SK-N-SH (cell line): Measurements from ENCODE around the gene USP1. TPM values are rescaled to one million over a fixed set of nuclear protein-coding genes. Genes with fewer than 3 reads are reported as not detected.
A peak's percentile ranks its signal among the peaks of the same experiment; 100 is the strongest.

Source experiments
- CTCF ChIA-PET: fragments of 300-600, 350-600 bp; formaldehyde crosslinking; extraction: SDS; loops from one replicate; lab custom pipeline; 2021; lab: Yijun Ruan, JAX
- POLR2A ChIA-PET: fragments of 350-600 bp; sonication (Branson Sonifier 250); formaldehyde crosslinking; extraction: SDS; loops from one replicate; lab custom pipeline; 2020; ENCODE audit warnings: antibody characterized with exemption, inconsistent platforms; lab: Yijun Ruan, JAX
- DNase-seq: peaks from one replicate; pipeline ENCODE4 v3.0.0; 2012
- H2AFZ ChIP-seq: fragments of 200-600 bp; sonication (generic); 2 replicates; pipeline ENCODE4 v1.8.1; 2016; ENCODE audit warnings: antibody characterized with exemption, mild to moderate bottlenecking, low read depth
- H3F3A ChIP-seq: fragments of 200-600 bp; sonication (generic); replicated peaks from 2 replicates; pipeline ENCODE3; 2016; ENCODE audit warnings: antibody characterized with exemption, mild to moderate bottlenecking; ENCODE audit not compliant: insufficient read depth
- H3K27ac ChIP-seq, 2 experiments: fragments of 200-500 bp in 1 of 2; fragments of 200-600 bp in 1 of 2; sonication (Bioruptor generic) in 1 of 2; sonication (generic), shearing (Covaris generic) in 1 of 2; 2 replicates each; pipeline versions ENCODE4 v1.5.1 to v1.6.1; 2014 to 2016; ENCODE audit warnings: low read depth in 2 of 2, inconsistent platforms in 1 of 2, low read length in 1 of 2, mild to moderate bottlenecking in 1 of 2, mixed read lengths in 1 of 2
- H3K27me3 ChIP-seq: fragments of 200-600 bp; sonication (generic), shearing (Covaris generic); 2 replicates; pipeline ENCODE4 v1.6.1; 2016; ENCODE audit warnings: mixed run types; ENCODE audit not compliant: insufficient read depth
- H3K36me3 ChIP-seq, 2 experiments: fragments of 200-500 bp in 1 of 2; fragments of 200-600 bp in 1 of 2; sonication (Bioruptor generic) in 1 of 2; sonication (generic) in 1 of 2; replicated peaks in 1 of 2; 2 replicates each; pipeline versions ENCODE3 to v1.5.1; 2014 to 2016; ENCODE audit warnings: low read length in 1 of 2, mild to moderate bottlenecking in 1 of 2; ENCODE audit not compliant: insufficient read depth in 2 of 2, control insufficient read depth in 1 of 2
- H3K4me1 ChIP-seq, 2 experiments: fragments of 200-500 bp in 1 of 2; fragments of 200-600 bp in 1 of 2; sonication (Bioruptor generic) in 1 of 2; sonication (generic), shearing (Covaris generic) in 1 of 2; 2 replicates each; pipeline versions ENCODE4 v1.5.1 to v1.6.1; 2014 to 2016; ENCODE audit warnings: low read depth in 1 of 2, low read length in 1 of 2, mixed run types in 1 of 2; ENCODE audit not compliant: insufficient read depth in 2 of 2, control insufficient read depth in 1 of 2
- H3K4me2 ChIP-seq: fragments of 200-600 bp; sonication (generic), shearing (Covaris generic); 2 replicates; pipeline ENCODE4 v1.6.1; 2017; ENCODE audit warnings: mixed run types
- H3K4me3 ChIP-seq, 2 experiments: fragments of 200-500 bp in 1 of 2; fragments of 200-600 bp in 1 of 2; sonication (Bioruptor generic) in 1 of 2; sonication (generic), shearing (Covaris generic) in 1 of 2; 2 replicates each; pipeline versions ENCODE4 v1.5.1 to v1.8.1; 2014 to 2016; ENCODE audit warnings: low read depth in 2 of 2, inconsistent platforms in 1 of 2, low read length in 1 of 2, mild to moderate bottlenecking in 1 of 2, mixed read lengths in 1 of 2, moderate library complexity in 1 of 2
- H3K79me2 ChIP-seq: fragments of 200-600 bp; sonication (generic); 2 replicates; pipeline ENCODE4 v1.8.1; 2017; ENCODE audit warnings: mild to moderate bottlenecking; ENCODE audit not compliant: insufficient read depth
- H3K9ac ChIP-seq: fragments of 200-600 bp; sonication (generic); 2 replicates; pipeline ENCODE4 v1.6.1; 2017; ENCODE audit warnings: mixed run types
- H3K9me2 ChIP-seq: fragments of 200-600 bp; sonication (generic); 2 replicates; pipeline ENCODE4 v1.6.1; 2017; ENCODE audit warnings: mixed run types
- H3K9me3 ChIP-seq: fragments of 200-600 bp; sonication (generic); 2 replicates; pipeline ENCODE4 v1.6.1; 2017; ENCODE audit warnings: mixed run types, mild to moderate bottlenecking, moderate library complexity
- H4K20me1 ChIP-seq: fragments of 200-600 bp; sonication (generic); 2 replicates; pipeline ENCODE4 v1.6.1; 2017; ENCODE audit warnings: mild to moderate bottlenecking, mixed run types; ENCODE audit not compliant: insufficient read depth
- CHD2 ChIP-seq: fragments of 150-350 bp; IDR thresholded peaks from 2 replicates; pipeline ENCODE4 v1.6.1; 2018; ENCODE audit warnings: low read length; ENCODE audit not compliant: partially characterized antibody
- CTCF ChIP-seq: fragments of 200-600 bp; sonication (generic); IDR thresholded peaks from 2 replicates; pipeline ENCODE4 v1.6.1; 2017; ENCODE audit warnings: antibody characterized with exemption, mild to moderate bottlenecking, moderate library complexity
- EP300 ChIP-seq, 2 experiments: IDR thresholded peaks; 2 replicates each; pipeline versions ENCODE4 v1.4.0 to v1.6.1; 2012; ENCODE audit warnings: borderline replicate concordance in 1 of 2, low read depth in 1 of 2, low read length in 1 of 2
- EZH2phosphoT487 ChIP-seq: fragments of 200-600 bp; sonication (generic); IDR thresholded peaks from 2 replicates; pipeline ENCODE4 v1.6.1; 2017; ENCODE audit warnings: low read depth, mixed run types, mild to moderate bottlenecking, antibody characterized with exemption, moderate library complexity, borderline replicate concordance
- FOSL2 ChIP-seq: IDR thresholded peaks from 2 replicates; pipeline ENCODE4 v1.4.0; 2012; ENCODE audit warnings: low read depth, mild to moderate bottlenecking, moderate library complexity, borderline replicate concordance
- FOXJ3 ChIP-seq: sonication (generic); formaldehyde crosslinking; IDR thresholded peaks from 2 replicates; pipeline ENCODE4 v1.5.1; 2020; ENCODE audit warnings: mild to moderate bottlenecking, missing genetic modification reagents
- FOXM1 ChIP-seq: IDR thresholded peaks from 2 replicates; pipeline ENCODE4 v1.4.0; 2012; ENCODE audit warnings: low read depth, mild to moderate bottlenecking
- GATA2 ChIP-seq: sonication (generic); formaldehyde crosslinking; IDR thresholded peaks from 2 replicates; pipeline ENCODE4 v1.5.0; 2020; ENCODE audit warnings: mild to moderate bottlenecking, missing genetic modification reagents
- JUND ChIP-seq: IDR thresholded peaks from 2 replicates; pipeline ENCODE4 v1.4.0; 2012
- MAX ChIP-seq: IDR thresholded peaks from 2 replicates; pipeline ENCODE4 v1.4.0; 2012; ENCODE audit warnings: low read depth
- PBX3 ChIP-seq: IDR thresholded peaks from 2 replicates; pipeline ENCODE4; 2012
- POLR2AphosphoS5 ChIP-seq: IDR thresholded peaks from 2 replicates; pipeline ENCODE4 v1.6.1; 2012; ENCODE audit warnings: low read depth, low read length
- RAD21 ChIP-seq: IDR thresholded peaks from 2 replicates; pipeline ENCODE4 v1.6.1; 2012; ENCODE audit warnings: mild to moderate bottlenecking, low read length
- RCOR1 ChIP-seq: fragments of 150-350 bp; IDR thresholded peaks from 2 replicates; pipeline ENCODE4 v1.6.1; 2017; ENCODE audit warnings: antibody characterized with exemption, low read length
- REST ChIP-seq: IDR thresholded peaks from 2 replicates; pipeline ENCODE4 v1.6.1; 2012; ENCODE audit warnings: mild to moderate bottlenecking, low read depth, low read length, moderate library complexity
- SMC3 ChIP-seq: IDR thresholded peaks from 2 replicates; pipeline ENCODE4 v1.6.1; 2012; ENCODE audit warnings: low read depth, low read length, improper control_type of control experiment
- TCF12 ChIP-seq: IDR thresholded peaks from 2 replicates; pipeline ENCODE4 v1.4.0; 2012
- YY1 ChIP-seq: IDR thresholded peaks from 2 replicates; pipeline ENCODE4 v1.4.0; 2012; ENCODE audit warnings: low read depth, mild to moderate bottlenecking
- WGBS: methylation state at CpG from one replicate; pipeline ENCODE4 v1.1.6; 2017; ENCODE audit warnings: low lambda C conversion rate; 5-methylcytosine and 5-hydroxymethylcytosine counted together
- polyA plus RNA-seq, 3 experiments: library from polyadenylated mRNA; depleted of rRNA; stranded (reverse); fragments of >200 nt; gene quantifications; 2 replicates each; pipeline ENCODE4 v1.2.3, GENCODE V29; 2012

Gene USP1
- polyA plus RNA-seq, 1 of the 3 experiments (the other 2 are of a cell fraction): 4.3 TPM

- Histone ChIP-seq H3K4me2 (no peak overlapping the region), H3F3A (peaks cover 30% of the 10 kb centered on the region), H3K27ac (peak overlapping the region in 1 of 2 experiments; percentile 3; a peak in 1 of 4 replicates), H3K27me3 (no peaks in the 10 kb centered on the region), H2AFZ (no peak overlapping the region), H4K20me1 (peaks cover 25% of the 10 kb centered on the region; the same call in 1 of the 2 replicates), H3K9me3 (no peaks in the 10 kb centered on the region), H3K9ac (no peak overlapping the region), H3K36me3 (peaks cover 36 to 48% of the 10 kb centered on the region in 2 experiments), H3K4me1 (peaks cover 7 to 13% of the 10 kb centered on the region in 2 experiments; a peak in 3 of 4 replicates), H3K4me3 (no peak overlapping the region), H3K79me2 (peaks cover 80% of the 10 kb centered on the region), H3K9me2 (no peaks in the 10 kb centered on the region)
- no peak for DNase-seq
- CTCF ChIA-PET: interaction anchor here (1.1 to 2.5 kb wide), 4 partner anchors 10 to 265 kb away, joined by 3 to 8 read pairs (median 4); no protein-coding TSS in a partner anchor
- 88% methylated on average over 4 of the region's 4 CpGs for WGBS
- POLR2A ChIA-PET: no interaction called here
- TF ChIP-seq EP300 (IDR thresholded peaks at IDR 0.05; ENCODE audit: borderline replicate concordance in 1 of 2, low read depth in 1 of 2, low read length in 1 of 2): no peak
- TF ChIP-seq PBX3: no peak
- no peak for TF ChIP-seq MAX
- no peak for TF ChIP-seq EZH2phosphoT487
- TF ChIP-seq FOSL2: no peak
- TF ChIP-seq SMC3: no peak
These were observed 3.0 kb downstream of the USP1 start for GRCh38 chr1:62439652-62440371.

GRCh38 chr1:62444701-62445100, 7.9 kb downstream of the USP1 start:
- CTCF ChIA-PET: no interaction called here
- Histone ChIP-seq H3K4me1 (peaks cover 0 to 8% of the 10 kb centered on the region in 2 experiments; a peak in 2 of 4 replicates), H3K9me2 (no peaks in the 10 kb centered on the region), H3K4me2 (no peak overlapping the region), H3K9ac (no peak overlapping the region), H2AFZ (no peak overlapping the region), H3K36me3 (peaks cover 62 to 91% of the 10 kb centered on the region in 2 experiments), H3K9me3 (no peaks in the 10 kb centered on the region), H3K4me3 (no peak overlapping the region), H3K27me3 (no peaks in the 10 kb centered on the region), H3F3A (peaks cover 44% of the 10 kb centered on the region), H3K79me2 (peaks cover 82% of the 10 kb centered on the region), H3K27ac (no peak overlapping the region), H4K20me1 (peaks cover 16% of the 10 kb centered on the region; the same call in 1 of the 2 replicates)
- no peak for DNase-seq
- POLR2A ChIA-PET: no interaction called here
- WGBS: 96% methylated on average over 1 of the region's 1 CpG
- TF ChIP-seq CHD2: no peak
- TF ChIP-seq RAD21: no peak
- no peak for TF ChIP-seq JUND
- no peak for TF ChIP-seq MAX
- TF ChIP-seq RCOR1: no peak
- TF ChIP-seq CTCF: no peak
- no peak for TF ChIP-seq POLR2AphosphoS5
- no peak for TF ChIP-seq FOXM1
- TF ChIP-seq YY1: no peak
- no peak for TF ChIP-seq TCF12
- no peak for TF ChIP-seq SMC3
- TF ChIP-seq EP300 (IDR thresholded peaks at IDR 0.05; ENCODE audit: borderline replicate concordance in 1 of 2, low read depth in 1 of 2, low read length in 1 of 2): no peak
- TF ChIP-seq REST: no peak
- TF ChIP-seq GATA2 (CRISPR knock-in tag): no peak
- no peak for TF ChIP-seq PBX3
- TF ChIP-seq FOXJ3 (CRISPR knock-in tag): no peak
